ENCODE results near the gene GCN1. TPM values are rescaled to one million over a fixed set of nuclear protein-coding genes. Genes with fewer than 3 reads are reported as not detected.
A peak's percentile ranks its signal among the peaks of the same experiment; 100 is the strongest.

GCN1 gene
- polyA plus RNA-seq, 2 of the 4 experiments (the other 2 are of a cell fraction) = 43.2 to 64.1 TPM

DNA sequence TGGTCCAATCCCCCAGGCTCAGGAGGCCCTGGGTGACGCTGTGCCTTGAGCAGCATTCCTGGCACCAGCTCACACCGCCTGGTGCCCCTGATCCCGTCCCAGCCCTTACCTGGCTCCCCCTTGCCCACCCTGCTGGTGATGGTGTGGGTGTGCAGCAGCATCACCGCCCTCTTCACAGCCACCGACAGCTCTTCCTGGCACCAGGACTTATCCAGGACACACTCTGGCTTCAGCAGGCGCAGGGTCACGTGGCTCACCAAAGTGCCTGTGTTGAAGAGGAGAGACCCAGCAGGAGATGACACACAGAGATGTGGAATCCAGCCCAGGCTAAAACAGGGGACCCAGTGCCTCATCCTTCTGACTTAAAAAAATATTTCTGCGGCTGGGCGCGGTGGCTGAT lies 36.2 kb downstream of the GCN1 start:
- ChIA-PET POLR2A (interaction anchor here (0.7 to 1.4 kb wide), 2 partner anchors 35 to 43 kb away, joined by 3 to 7 read pairs; no protein-coding TSS in a partner anchor), CTCF (interaction anchor here (2.7 kb wide), 1 partner anchor 35 kb away, joined by 6 read pairs; no protein-coding TSS in a partner anchor)
- WGBS (ENCODE audit: missing lambda C conversion rate) = 92% methylated on average over 10 of the region's 10 CpGs
- no peak for FAIRE-seq
- no peak overlapping the region for H3K27ac ChIP-seq
- DNase-seq (ENCODE audit: low read depth in 1 of 2, low spot score in 1 of 2) = no peak
- no peaks in the 10 kb centered on the region for H3K4me1 ChIP-seq
- no peak for TF ChIP-seq EHMT2 (IDR thresholded peaks at IDR 0.05; ENCODE audit: low read depth)
- TF ChIP-seq SMC3 (IDR thresholded peaks at IDR 0.05) = no peak
- no peak for TF ChIP-seq KDM1A (IDR thresholded peaks at IDR 0.05; ENCODE audit: low read depth)
- TF ChIP-seq, protein P1, sequence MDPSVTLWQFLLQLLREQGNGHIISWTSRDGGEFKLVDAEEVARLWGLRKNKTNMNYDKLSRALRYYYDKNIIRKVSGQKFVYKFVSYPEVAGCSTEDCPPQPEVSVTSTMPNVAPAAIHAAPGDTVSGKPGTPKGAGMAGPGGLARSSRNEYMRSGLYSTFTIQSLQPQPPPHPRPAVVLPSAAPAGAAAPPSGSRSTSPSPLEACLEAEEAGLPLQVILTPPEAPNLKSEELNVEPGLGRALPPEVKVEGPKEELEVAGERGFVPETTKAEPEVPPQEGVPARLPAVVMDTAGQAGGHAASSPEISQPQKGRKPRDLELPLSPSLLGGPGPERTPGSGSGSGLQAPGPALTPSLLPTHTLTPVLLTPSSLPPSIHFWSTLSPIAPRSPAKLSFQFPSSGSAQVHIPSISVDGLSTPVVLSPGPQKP (IDR thresholded peaks at IDR 0.05; ENCODE audit: low read depth, low read length) = no peak
- no peak for TF ChIP-seq BHLHE40 (IDR thresholded peaks at IDR 0.05; ENCODE audit: low read depth, low read length)
- no peak for TF ChIP-seq ZC3H11A (IDR thresholded peaks at IDR 0.05)
- TF ChIP-seq JUN (IDR thresholded peaks at IDR 0.05) = no peak
- no peak for TF ChIP-seq RCOR1 (IDR thresholded peaks at IDR 0.05; ENCODE audit: low read depth, low read length)
- no peak for TF ChIP-seq ZFP36 (IDR thresholded peaks at IDR 0.05; ENCODE audit: borderline replicate concordance, partially characterized antibody)
- no peak for TF ChIP-seq CEBPB (IDR thresholded peaks at IDR 0.05)
- TF ChIP-seq RARB (CRISPR knock-in tag; IDR thresholded peaks at IDR 0.05) = no peak
- no peaks in the 10 kb centered on the region for H3K9me3 ChIP-seq
- no peak overlapping the region for H3K4me2 ChIP-seq
- H3K4me3 ChIP-seq = no peak overlapping the region
- peak; percentile 15 to 16; a peak in 3 of 6 replicates for ATAC-seq

DNA sequence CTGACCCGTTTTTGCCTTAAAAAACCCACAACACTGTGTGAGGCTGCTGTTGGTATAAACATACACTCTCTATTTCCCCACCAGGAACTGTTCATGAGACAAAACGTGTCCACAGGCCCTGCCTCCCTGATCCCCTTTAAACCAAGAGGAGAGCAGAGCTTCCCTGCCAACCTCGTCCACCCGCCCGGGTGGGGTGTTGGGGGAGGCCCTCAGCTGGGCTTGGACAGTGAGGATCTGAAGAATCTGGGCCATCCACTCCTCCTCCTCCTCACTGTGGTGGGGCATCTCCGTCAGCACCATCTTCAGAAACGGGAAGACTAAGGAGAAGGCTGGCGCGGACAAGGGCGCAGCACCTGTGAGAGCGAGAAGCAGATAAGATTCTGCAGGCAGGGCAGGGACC lies 36.8 kb downstream of the GCN1 start:
- ChIA-PET POLR2A (interaction anchor here (1.4 kb wide), 1 partner anchor 44 kb away, joined by 3 read pairs; no protein-coding TSS in a partner anchor), CTCF (interaction anchor here (1.2 to 2.7 kb wide), 2 partner anchors 10 to 35 kb away, joined by 3 to 6 read pairs; no protein-coding TSS in a partner anchor)
- TF ChIP-seq EHMT2 (IDR thresholded peaks at IDR 0.05; ENCODE audit: low read depth) (no peak), CHD2 (IDR thresholded peaks at IDR 0.05; ENCODE audit: low read length, partially characterized antibody) (no peak), FOSL2 (IDR thresholded peaks at IDR 0.05) (no peak), FOSL2 (CRISPR knock-in tag; IDR thresholded peaks at IDR 0.05) (no peak), SMC3 (IDR thresholded peaks at IDR 0.05) (no peak), HOXB5 (CRISPR knock-in tag; IDR thresholded peaks at IDR 0.05) (no peak), HDAC2 (IDR thresholded peaks at IDR 0.05) (no peak), SREBF2 (IDR thresholded peaks at IDR 0.05) (no peak), JUN (IDR thresholded peaks at IDR 0.05) (no peak)
- TF ChIP-seq, protein P2, sequence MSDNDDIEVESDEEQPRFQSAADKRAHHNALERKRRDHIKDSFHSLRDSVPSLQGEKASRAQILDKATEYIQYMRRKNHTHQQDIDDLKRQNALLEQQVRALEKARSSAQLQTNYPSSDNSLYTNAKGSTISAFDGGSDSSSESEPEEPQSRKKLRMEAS (IDR thresholded peaks at IDR 0.05) = no peak
- H3K4me2 ChIP-seq = no peak overlapping the region
- ATAC-seq (no peak), DNase-seq (ENCODE audit: low read depth in 1 of 2, low spot score in 1 of 2) (no peak), FAIRE-seq (no peak)
- 91% methylated on average over 11 of the region's 11 CpGs for WGBS (ENCODE audit: missing lambda C conversion rate)
- no peaks in the 10 kb centered on the region for H3K9me3 ChIP-seq
- H3K4me1 ChIP-seq = no peaks in the 10 kb centered on the region
- no peak overlapping the region for H3K27ac ChIP-seq
- no peak overlapping the region for H3K4me3 ChIP-seq

DNA sequence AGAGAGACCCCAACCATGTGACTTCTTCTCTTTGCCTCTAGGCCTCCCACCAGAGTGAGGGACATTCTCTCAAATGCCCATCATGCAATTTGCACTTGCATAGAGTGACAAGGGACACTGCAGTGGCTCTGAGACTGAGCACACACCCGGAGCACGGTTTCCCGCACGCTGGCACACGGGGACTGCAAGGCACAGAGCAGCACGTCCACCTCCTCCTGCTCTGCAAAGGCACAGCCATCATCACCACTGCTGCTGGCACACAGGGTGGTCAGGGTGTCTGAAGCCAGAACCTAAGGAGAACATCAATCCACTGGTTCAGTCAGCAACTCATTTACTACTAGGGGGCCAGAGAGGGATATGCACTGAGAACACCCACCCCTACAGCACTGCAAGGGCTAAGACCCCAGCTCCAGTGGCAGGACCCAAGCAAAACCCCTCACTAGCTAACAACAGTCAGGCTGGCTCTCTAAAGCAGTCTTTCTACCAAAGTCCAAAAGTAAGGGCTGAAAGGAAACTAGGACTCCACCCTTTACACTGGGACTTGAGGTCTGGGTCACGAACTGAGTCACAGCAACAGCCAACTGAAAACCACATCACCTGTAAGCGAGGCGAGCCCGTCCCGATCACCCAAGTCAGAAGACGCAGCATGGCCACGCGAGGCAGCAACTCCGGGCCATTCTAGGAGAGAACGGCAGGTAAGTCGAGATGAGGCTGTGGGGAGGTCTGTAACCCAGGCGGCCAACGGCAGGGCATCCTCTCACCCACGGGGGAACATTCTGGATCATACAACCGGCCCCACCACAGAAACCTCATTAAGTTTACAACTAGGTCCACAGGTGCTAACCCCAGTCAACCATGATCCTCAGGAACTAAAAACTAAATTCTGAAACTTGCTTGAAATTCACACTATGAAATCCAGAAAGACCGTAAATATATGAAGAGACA lies 37.9 kb downstream of the GCN1 start:
- DNase-seq (ENCODE audit: low read depth in 1 of 2, low spot score in 1 of 2) (no peak), FAIRE-seq (no peak), ATAC-seq (no peak)
- CTCF ChIA-PET = interaction anchor here (1.2 kb wide), 1 partner anchor 11 kb away, joined by 3 read pairs; no protein-coding TSS in a partner anchor
- TF ChIP-seq, protein P3, sequence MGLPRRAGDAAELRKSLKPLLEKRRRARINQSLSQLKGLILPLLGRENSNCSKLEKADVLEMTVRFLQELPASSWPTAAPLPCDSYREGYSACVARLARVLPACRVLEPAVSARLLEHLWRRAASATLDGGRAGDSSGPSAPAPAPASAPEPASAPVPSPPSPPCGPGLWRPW (IDR thresholded peaks at IDR 0.05) = no peak
- TF ChIP-seq BCL3 (IDR thresholded peaks at IDR 0.05) = no peak
- no peak for TF ChIP-seq CBX8 (IDR thresholded peaks at IDR 0.05)
- TF ChIP-seq HOXA7 (CRISPR knock-in tag; IDR thresholded peaks at IDR 0.05) = no peak
- TF ChIP-seq, protein P4, sequence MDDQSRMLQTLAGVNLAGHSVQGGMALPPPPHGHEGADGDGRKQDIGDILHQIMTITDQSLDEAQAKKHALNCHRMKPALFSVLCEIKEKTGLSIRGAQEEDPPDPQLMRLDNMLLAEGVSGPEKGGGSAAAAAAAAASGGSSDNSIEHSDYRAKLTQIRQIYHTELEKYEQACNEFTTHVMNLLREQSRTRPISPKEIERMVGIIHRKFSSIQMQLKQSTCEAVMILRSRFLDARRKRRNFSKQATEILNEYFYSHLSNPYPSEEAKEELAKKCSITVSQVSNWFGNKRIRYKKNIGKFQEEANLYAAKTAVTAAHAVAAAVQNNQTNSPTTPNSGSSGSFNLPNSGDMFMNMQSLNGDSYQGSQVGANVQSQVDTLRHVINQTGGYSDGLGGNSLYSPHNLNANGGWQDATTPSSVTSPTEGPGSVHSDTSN (IDR thresholded peaks at IDR 0.05) = no peak
- Histone ChIP-seq H3K9me3 (no peaks in the 10 kb centered on the region), H3K4me1 (no peaks in the 10 kb centered on the region), H3K27ac (no peak overlapping the region), H3K4me3 (no peak overlapping the region), H3K4me2 (no peak overlapping the region)
- POLR2A ChIA-PET = interaction anchor here (0.6 kb wide), 1 partner anchor 220 kb away, joined by 3 read pairs; no protein-coding TSS in a partner anchor
- WGBS (ENCODE audit: missing lambda C conversion rate) = 94% methylated on average over 22 of the region's 22 CpGs
